B cell (primary cell): ENCODE results near the gene LMF2. TPM values are rescaled to one million over a fixed set of nuclear protein-coding genes. Genes with fewer than 3 reads are reported as not detected.
A peak's percentile ranks its signal among the peaks of the same experiment; 100 is the strongest.

ENCODE experiments used
- ATAC-seq: fragments of 200-7000 bp; cut with Tn5 transposase; one replicate; pipeline ENCODE4 v1.10.0; 2021; ENCODE audit warnings: low read depth, mild to moderate bottlenecking, moderate number of reproducible peaks, moderate library complexity
- CTCF ChIA-PET: fragments of 350-600 bp; sonication (Branson Sonifier 250); formaldehyde crosslinking; loops from one replicate; lab custom pipeline; 2021; ENCODE audit warnings: antibody characterized with exemption, inconsistent platforms; lab: Charles Lee
- POLR2A ChIA-PET: fragments of 350-600 bp; sonication (Branson Sonifier 250); formaldehyde crosslinking; loops from one replicate; lab custom pipeline; 2021; ENCODE audit warnings: antibody characterized with exemption; lab: Charles Lee
- DNase-seq: peaks from one replicate; pipeline ENCODE4 v3.0.0; 2013
- H2AFZ ChIP-seq: 2 replicates; pipeline ENCODE4 v1.6.1; 2012; ENCODE audit warnings: mild to moderate bottlenecking, low read depth, low read length; ENCODE audit not compliant: insufficient read depth, poor library complexity, severe bottlenecking
- H3K27ac ChIP-seq, 2 donors: 1 replicate in 1 of 2; 2 replicates in 1 of 2; pipeline ENCODE4 v1.5.1; 2012 to 2013; ENCODE audit warnings: low read length in 2 of 2, mild to moderate bottlenecking in 2 of 2, moderate library complexity in 1 of 2
- H3K27me3 ChIP-seq, 4 experiments: fragments of 200-600 bp in 1 of 4; sonication (generic) in 1 of 4; replicated peaks in 1 of 4; 1 replicate in 2 of 4; 2 replicates in 2 of 4; pipeline versions ENCODE4 v1.6.1 to v1.7.0; 2013 to 2016; ENCODE audit warnings: low read length in 3 of 4, mild to moderate bottlenecking in 2 of 4, mixed read lengths in 1 of 4, moderate library complexity in 1 of 4; ENCODE audit not compliant: insufficient read depth in 4 of 4, control insufficient read depth in 3 of 4; ENCODE audit errors: control extremely low read depth in 1 of 4
- H3K36me3 ChIP-seq, 2 experiments: replicated peaks in 1 of 2; 1 replicate in 1 of 2; 2 replicates in 1 of 2; pipeline versions ENCODE4 v1.6.1 to v1.7.1; 2013; ENCODE audit warnings: low read length in 1 of 2; ENCODE audit not compliant: insufficient read depth in 2 of 2, control insufficient read depth in 1 of 2; ENCODE audit errors: control extremely low read depth in 1 of 2, extremely low read depth in 1 of 2
- H3K4me1 ChIP-seq, 2 donors: fragments of 200-600 bp in 1 of 2; sonication (generic) in 1 of 2; 1 replicate in 1 of 2; 2 replicates in 1 of 2; pipeline versions ENCODE4 v1.5.1 to v1.6.1; 2013 to 2017; ENCODE audit warnings: low read length in 2 of 2; ENCODE audit not compliant: control insufficient read depth in 2 of 2, insufficient read depth in 2 of 2
- H3K4me2 ChIP-seq: replicated peaks from 2 replicates; pipeline ENCODE3; 2012; ENCODE audit warnings: mild to moderate bottlenecking, low read depth, low read length; ENCODE audit not compliant: poor library complexity, severe bottlenecking
- H3K4me3 ChIP-seq, 5 experiments: fragments of 200-600 bp in 1 of 5; sonication (generic) in 1 of 5; 1 replicate in 3 of 5; 2 replicates in 2 of 5; pipeline versions ENCODE4 v1.5.1 to v1.7.0; 2011 to 2016; ENCODE audit warnings: low read length in 4 of 5, mild to moderate bottlenecking in 4 of 5, low read depth in 2 of 5, control low read depth in 1 of 5, moderate library complexity in 1 of 5; ENCODE audit not compliant: insufficient read depth in 1 of 5; ENCODE audit errors: control extremely low read depth in 1 of 5, extremely low read depth in 1 of 5
- H3K79me2 ChIP-seq: fragments of 200-600 bp; sonication (generic); one replicate; pipeline ENCODE4 v1.6.0; 2016; ENCODE audit warnings: low read length; ENCODE audit not compliant: control insufficient read depth, insufficient read depth
- H3K9ac ChIP-seq: fragments of 200-600 bp; sonication (generic); 2 replicates; pipeline ENCODE4 v1.6.1; 2017; ENCODE audit warnings: mild to moderate bottlenecking, low read length, moderate library complexity
- H3K9me3 ChIP-seq, 3 donors: one replicate each; pipeline versions ENCODE4 v1.6.1 to v1.7.1; 2013; ENCODE audit warnings: low read length in 2 of 3; ENCODE audit not compliant: control insufficient read depth in 2 of 3, insufficient read depth in 1 of 3; ENCODE audit errors: control extremely low read depth in 1 of 3
- H4K20me1 ChIP-seq: 2 replicates; pipeline ENCODE4 v1.6.0; 2012; ENCODE audit warnings: mild to moderate bottlenecking, low read length; ENCODE audit not compliant: insufficient read depth, control insufficient read depth, poor library complexity, severe bottlenecking
- H3K27ac Mint-ChIP-seq: one replicate; pipeline ENCODE4 v1.8.0; 2021; ENCODE audit warnings: mixed read lengths
- H3K27me3 Mint-ChIP-seq: one replicate; pipeline ENCODE4 v1.8.0; 2021; ENCODE audit warnings: mixed read lengths
- H3K4me1 Mint-ChIP-seq: one replicate; pipeline ENCODE4 v1.8.0; 2021; ENCODE audit warnings: mixed read lengths
- H3K4me3 Mint-ChIP-seq: one replicate; pipeline ENCODE4 v1.8.0; 2021; ENCODE audit warnings: mixed read lengths
- H3K9me3 Mint-ChIP-seq: one replicate; pipeline ENCODE4 v1.8.0; 2022; ENCODE audit warnings: mixed read lengths; ENCODE audit not compliant: insufficient read depth
- CTCF ChIP-seq: fragments of 200-600 bp; IDR thresholded peaks from one replicate; pipeline ENCODE4 v1.8.0; 2022; ENCODE audit warnings: antibody characterized with exemption, mild to moderate bottlenecking
- EZH2 ChIP-seq: IDR thresholded peaks from 2 replicates; pipeline ENCODE4 v1.6.1; 2012; ENCODE audit warnings: borderline replicate concordance, low read depth, mild to moderate bottlenecking, moderate library complexity, low read length; ENCODE audit not compliant: insufficient read depth, poor library complexity, severe bottlenecking
- WGBS: methylation state at CpG from one replicate; pipeline ENCODE4 v1.1.5; 2013; ENCODE audit warnings: missing lambda C conversion rate; ENCODE audit not compliant: insufficient coverage; 5-methylcytosine and 5-hydroxymethylcytosine counted together
- intact Hi-C: fragments of 100-400 bp; cut with micrococcal nuclease; formaldehyde crosslinking; loops from one replicate; pipeline ENCODE4 v1.10.0; 2022
- polyA plus RNA-seq: library from polyadenylated mRNA; depleted of rRNA; stranded (reverse); fragments of >200 nt; gene quantifications from 2 replicates; pipeline ENCODE4 v1.2.3, GENCODE V29; 2012
- total RNA-seq, 2 donors: library from RNA; stranded (reverse); fragments of 120-200 nt in 1 of 2; gene quantifications; 1 replicate in 1 of 2; 2 replicates in 1 of 2; pipeline versions ENCODE4 v1.2.3 to v1.2.4, GENCODE V29; 2013 to 2022

The LMF2 gene
- total and polyA plus RNA-seq, 2 donors (not counting 1 experiment from before 2014, with no cell fraction given), result 128 to 316 TPM

- intact Hi-C loops, result no loop called here
- ChIA-PET POLR2A (interaction anchor here (0.8 kb wide), 1 partner anchor 102 kb away, joined by 3 read pairs; no protein-coding TSS in a partner anchor), CTCF (interaction anchor here (0.5 to 1.4 kb wide), 4 partner anchors 17 to 149 kb away, joined by 3 to 4 read pairs (median 4); partner anchors contain the start of genes MIOX and SYCE3)
- TF ChIP-seq EZH2 (no peak), CTCF (no peak)
- no peaks in the 10 kb centered on the region for H3K9me3 Mint-ChIP-seq
- peaks cover 0 to 32% of the 10 kb centered on the region in 2 experiments for H3K36me3 ChIP-seq
- H3K27me3 Mint-ChIP-seq, result no peaks in the 10 kb centered on the region
- H3K79me2 ChIP-seq, result peaks cover 26% of the 10 kb centered on the region
- WGBS, result 98% methylated on average over 15 of the region's 26 CpGs
- H3K4me3 Mint-ChIP-seq, result no peak overlapping the region
- no peak overlapping the region for H3K27ac ChIP-seq
- H2AFZ ChIP-seq, result no peak overlapping the region
- DNase-seq, result peak; percentile 31
- no peak overlapping the region for H3K9ac ChIP-seq
- H3K4me3 ChIP-seq, result no peak overlapping the region
- no peak overlapping the region for H3K27ac Mint-ChIP-seq
- H4K20me1 ChIP-seq, result peaks cover 30% of the 10 kb centered on the region
- H3K27me3 ChIP-seq, result no peaks in the 10 kb centered on the region
- no peak overlapping the region for H3K4me2 ChIP-seq
- H3K4me1 Mint-ChIP-seq, result peaks cover 18% of the 10 kb centered on the region
- H3K4me1 ChIP-seq, result peaks cover 12 to 21% of the 10 kb centered on the region in 2 donors
- no peaks in the 10 kb centered on the region for H3K9me3 ChIP-seq
- no peak for ATAC-seq
Observed at GRCh38 chr22:50503475-50504145, 3.9 kb downstream of the LMF2 start.
